GM12878 (cell line): ENCODE data around the gene SRPK2.

Experiments
- CREM ChIP-seq: IDR thresholded peaks from 2 replicates; pipeline ENCODE4 v1.6.1; 2014; ENCODE audit warnings: antibody characterized with exemption, low read depth
- EP300 ChIP-seq, 2 experiments: fragments of 150-350 bp in 1 of 2; IDR thresholded peaks; 2 replicates each; pipeline ENCODE4 v1.6.1; 2011 to 2012; ENCODE audit warnings: low read depth in 2 of 2, low read length in 2 of 2, borderline replicate concordance in 1 of 2, improper control_type of control experiment in 1 of 2, inconsistent platforms in 1 of 2; ENCODE audit not compliant: control insufficient read depth in 1 of 2
- EZH2 ChIP-seq: IDR thresholded peaks from 2 replicates; pipeline ENCODE4 v1.6.1; 2012; ENCODE audit warnings: low read depth, mild to moderate bottlenecking, control low read depth, inconsistent platforms, low read length, borderline replicate concordance; ENCODE audit not compliant: control insufficient read depth
- HCFC1 ChIP-seq: fragments of 150-350 bp; IDR thresholded peaks from 2 replicates; pipeline ENCODE4 v1.6.1; 2014; ENCODE audit warnings: low read length
- MEF2A ChIP-seq: IDR thresholded peaks from 2 replicates; pipeline ENCODE4 v1.6.1; 2011; ENCODE audit warnings: low read depth, mild to moderate bottlenecking, low read length, moderate library complexity; ENCODE audit not compliant: insufficient read depth
- NFYB ChIP-seq: IDR thresholded peaks from 2 replicates; pipeline ENCODE4 v1.6.1; 2011; ENCODE audit warnings: low read depth, mild to moderate bottlenecking, low read length, improper control_type of control experiment, moderate library complexity; ENCODE audit not compliant: insufficient read depth
- POLR2A ChIP-seq: IDR thresholded peaks from 2 replicates; pipeline ENCODE4 v1.6.1; 2011; ENCODE audit warnings: low read depth, mild to moderate bottlenecking, low read length
- RFX5 ChIP-seq: IDR thresholded peaks from 2 replicates; pipeline ENCODE4 v1.6.1; 2011; ENCODE audit warnings: low read depth, low read length, improper control_type of control experiment
- SP1 ChIP-seq: IDR thresholded peaks from one replicate; pipeline ENCODE4 v1.6.1; 2011; ENCODE audit warnings: low read depth, low read length
- USF1 ChIP-seq: IDR thresholded peaks from 2 replicates; pipeline ENCODE4 v1.6.1; 2011; ENCODE audit warnings: borderline replicate concordance, low read depth, mild to moderate bottlenecking, moderate library complexity, mixed read lengths, low read length; ENCODE audit not compliant: insufficient read depth; ENCODE audit errors: extremely low read length
- USF2 ChIP-seq: IDR thresholded peaks from 2 replicates; pipeline ENCODE4 v1.6.1; 2011; ENCODE audit warnings: low read depth, low read length, improper control_type of control experiment, borderline replicate concordance
- TF ChIP-seq, protein P1 (sequence below), 3 experiments: IDR thresholded peaks in 2 of 3; conservative IDR thresholded peaks in 1 of 3; 2 replicates each; pipeline ENCODE4 v1.5.1; 2011; ENCODE audit warnings: low read depth in 3 of 3, low read length in 3 of 3, mild to moderate bottlenecking in 3 of 3, control low read depth in 2 of 3, moderate library complexity in 2 of 3, inconsistent platforms in 1 of 3, mixed read lengths in 1 of 3; ENCODE audit not compliant: control insufficient read depth in 2 of 3, insufficient read depth in 1 of 3; ENCODE audit errors: extremely low read depth in 1 of 3

DNA sequence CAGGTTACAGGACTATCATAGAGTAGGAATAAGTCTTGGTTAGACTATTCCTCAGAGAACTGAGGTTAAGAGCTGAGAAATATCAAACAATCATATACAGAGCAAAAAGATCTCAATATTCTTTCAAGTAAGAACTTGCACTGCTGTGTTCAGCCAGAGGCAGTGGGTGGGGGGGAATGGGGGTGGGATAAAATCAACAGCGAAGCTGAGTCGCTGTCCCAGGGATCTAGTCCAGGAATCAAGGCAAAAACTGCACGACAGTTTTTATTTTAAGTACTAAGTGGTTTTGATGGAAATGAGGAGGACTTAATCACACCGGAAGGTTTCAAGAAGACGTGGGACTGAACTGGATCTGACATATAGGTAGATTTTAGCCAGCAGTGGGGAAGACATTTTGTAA lies 159.1 kb downstream of the SRPK2 start:
- TF ChIP-seq CREM: no peak
- no peak for TF ChIP-seq EP300 (IDR thresholded peaks at IDR 0.05; ENCODE audit: borderline replicate concordance in 1 of 2, control insufficient read depth in 1 of 2, low read depth in 2 of 2, low read length in 2 of 2)
- no peak for TF ChIP-seq EZH2
- no peak for TF ChIP-seq USF1
- no peak for TF ChIP-seq SP1
- no peak for TF ChIP-seq HCFC1
- TF ChIP-seq, protein P1, sequence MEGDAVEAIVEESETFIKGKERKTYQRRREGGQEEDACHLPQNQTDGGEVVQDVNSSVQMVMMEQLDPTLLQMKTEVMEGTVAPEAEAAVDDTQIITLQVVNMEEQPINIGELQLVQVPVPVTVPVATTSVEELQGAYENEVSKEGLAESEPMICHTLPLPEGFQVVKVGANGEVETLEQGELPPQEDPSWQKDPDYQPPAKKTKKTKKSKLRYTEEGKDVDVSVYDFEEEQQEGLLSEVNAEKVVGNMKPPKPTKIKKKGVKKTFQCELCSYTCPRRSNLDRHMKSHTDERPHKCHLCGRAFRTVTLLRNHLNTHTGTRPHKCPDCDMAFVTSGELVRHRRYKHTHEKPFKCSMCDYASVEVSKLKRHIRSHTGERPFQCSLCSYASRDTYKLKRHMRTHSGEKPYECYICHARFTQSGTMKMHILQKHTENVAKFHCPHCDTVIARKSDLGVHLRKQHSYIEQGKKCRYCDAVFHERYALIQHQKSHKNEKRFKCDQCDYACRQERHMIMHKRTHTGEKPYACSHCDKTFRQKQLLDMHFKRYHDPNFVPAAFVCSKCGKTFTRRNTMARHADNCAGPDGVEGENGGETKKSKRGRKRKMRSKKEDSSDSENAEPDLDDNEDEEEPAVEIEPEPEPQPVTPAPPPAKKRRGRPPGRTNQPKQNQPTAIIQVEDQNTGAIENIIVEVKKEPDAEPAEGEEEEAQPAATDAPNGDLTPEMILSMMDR (IDR thresholded peaks at IDR 0.05 in 2 of 3, conservative IDR thresholded peaks at IDR 0.05 in 1 of 3; ENCODE audit: control insufficient read depth in 2 of 3, extremely low read depth in 1 of 3, insufficient read depth in 1 of 3, low read depth in 3 of 3, low read length in 3 of 3): no peak
- no peak for TF ChIP-seq RFX5
- TF ChIP-seq MEF2A: no peak
- no peak for TF ChIP-seq USF2
- TF ChIP-seq POLR2A: no peak
- TF ChIP-seq NFYB: no peak
